Natural killer cell (primary cell): ENCODE data around the gene PIK3R1. TPM values are rescaled to one million over a fixed set of nuclear protein-coding genes. Genes with fewer than 3 reads are reported as not detected.

Experiments used
- ATAC-seq, 3 donors: fragments of 150-1000 bp in 2 of 3; fragments of 200-7000 bp in 1 of 3; cut with Tn5 transposase; 1 replicate in 1 of 3; 2 replicates in 2 of 3; pipeline ENCODE4 v1.10.0; 2021; ENCODE audit warnings: mild to moderate bottlenecking in 2 of 3, moderate library complexity in 2 of 3
- DNase-seq, 2 donors: peaks; one replicate each; pipeline versions ENCODE4 v3.0.0 to v3.0.0-alpha.2; 2013 to 2021; ENCODE audit warnings: mixed read lengths in 1 of 2
- H3K27ac ChIP-seq: one replicate; pipeline ENCODE4 v1.5.1; 2013; ENCODE audit warnings: mild to moderate bottlenecking, low read length
- H3K27me3 ChIP-seq: one replicate; pipeline ENCODE4 v1.6.1; 2013; ENCODE audit warnings: low read length; ENCODE audit not compliant: control insufficient read depth, insufficient read depth
- H3K36me3 ChIP-seq: one replicate; pipeline ENCODE4 v1.6.1; 2013; ENCODE audit warnings: low read length; ENCODE audit not compliant: control insufficient read depth, insufficient read depth
- H3K4me1 ChIP-seq: one replicate; pipeline ENCODE4 v1.6.1; 2013; ENCODE audit warnings: low read length; ENCODE audit not compliant: control insufficient read depth, insufficient read depth
- H3K4me3 ChIP-seq: one replicate; pipeline ENCODE4 v1.5.1; 2013; ENCODE audit warnings: low read length
- H3K9me3 ChIP-seq: one replicate; pipeline ENCODE4 v1.6.1; 2013; ENCODE audit warnings: low read length; ENCODE audit not compliant: control insufficient read depth, insufficient read depth
- H3K27ac Mint-ChIP-seq, 2 donors: one replicate each; pipeline ENCODE4 v1.8.0; 2022; ENCODE audit warnings: mild to moderate bottlenecking in 2 of 2, mixed read lengths in 2 of 2, moderate library complexity in 1 of 2
- H3K27me3 Mint-ChIP-seq, 2 donors: one replicate each; pipeline ENCODE4 v1.8.0; 2022; ENCODE audit warnings: low read depth in 2 of 2, mixed read lengths in 2 of 2
- H3K36me3 Mint-ChIP-seq: one replicate; pipeline ENCODE4 v1.8.0; 2022; ENCODE audit warnings: mixed read lengths
- H3K4me1 Mint-ChIP-seq, 2 donors: one replicate each; pipeline ENCODE4 v1.8.0; 2022; ENCODE audit warnings: mixed read lengths in 2 of 2
- H3K4me3 Mint-ChIP-seq: one replicate; pipeline ENCODE4 v1.8.0; 2022; ENCODE audit warnings: mild to moderate bottlenecking, moderate library complexity, mixed read lengths
- H3K9me3 Mint-ChIP-seq, 2 donors: one replicate each; pipeline ENCODE4 v1.8.0; 2022; ENCODE audit warnings: mixed read lengths in 2 of 2
- WGBS: methylation state at CpG from one replicate; pipeline ENCODE4 v1.1.7; 2013; ENCODE audit warnings: missing lambda C conversion rate; ENCODE audit not compliant: insufficient coverage; 5-methylcytosine and 5-hydroxymethylcytosine counted together
- intact Hi-C: fragments of 100-400 bp; cut with micrococcal nuclease; formaldehyde crosslinking; loops from one replicate; pipeline ENCODE4 v1.14.2; 2022
- total RNA-seq, 4 donors: library from RNA; stranded (reverse); fragments of 120-200 nt in 1 of 4; gene quantifications; one replicate each; pipeline versions ENCODE4 v1.2.3 to v1.2.4, GENCODE V29; 2013 to 2022
- TF ChIP-seq, protein P1 (sequence below): fragments of 200-600 bp; IDR thresholded peaks from one replicate; pipeline ENCODE4 v1.8.0; 2022; ENCODE audit warnings: antibody characterized with exemption

PIK3R1 gene
- total RNA-seq, 3 donors from 2014 or later (not counting 1 experiment from before 2014, with no cell fraction given) = 307 to 365 (median 313) TPM

DNA sequence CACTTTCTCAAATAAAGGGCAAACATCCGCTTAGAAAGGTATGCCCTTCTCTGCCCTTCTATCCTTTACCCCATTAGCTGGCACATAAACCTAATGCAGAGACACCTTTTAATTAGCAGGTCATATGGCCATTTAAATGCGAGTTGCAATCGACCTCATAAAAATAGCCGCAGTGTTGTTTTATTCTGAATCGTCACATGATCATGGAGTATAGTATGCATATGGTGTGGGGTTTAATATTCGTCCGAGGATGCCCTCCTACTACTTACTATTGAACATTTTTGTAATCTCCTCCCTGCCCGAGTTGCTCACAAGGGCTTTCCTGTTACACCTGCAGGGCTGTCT, 72.0 kb downstream of the PIK3R1 start:
- Mint-ChIP-seq H3K9me3 (no peaks in the 10 kb centered on the region), H3K36me3 (peaks cover 14% of the 10 kb centered on the region), H3K27ac (peak overlapping the region; percentile 92), H3K4me1 (peaks cover 87 to 91% of the 10 kb centered on the region in 2 donors), H3K27me3 (no peaks in the 10 kb centered on the region), H3K4me3 (peak overlapping the region; percentile 92)
- Histone ChIP-seq H3K4me1 (peaks cover 31% of the 10 kb centered on the region), H3K27me3 (no peaks in the 10 kb centered on the region), H3K27ac (peak overlapping the region; percentile 88), H3K9me3 (no peaks in the 10 kb centered on the region), H3K36me3 (peaks cover 37% of the 10 kb centered on the region), H3K4me3 (peak overlapping the region; percentile 62)
- intact Hi-C loops = loop anchor here (2.0 to 10.0 kb wide), 3 partner anchors 57 to 719 kb away; no protein-coding TSS in a partner anchor
- TF ChIP-seq, protein P1, sequence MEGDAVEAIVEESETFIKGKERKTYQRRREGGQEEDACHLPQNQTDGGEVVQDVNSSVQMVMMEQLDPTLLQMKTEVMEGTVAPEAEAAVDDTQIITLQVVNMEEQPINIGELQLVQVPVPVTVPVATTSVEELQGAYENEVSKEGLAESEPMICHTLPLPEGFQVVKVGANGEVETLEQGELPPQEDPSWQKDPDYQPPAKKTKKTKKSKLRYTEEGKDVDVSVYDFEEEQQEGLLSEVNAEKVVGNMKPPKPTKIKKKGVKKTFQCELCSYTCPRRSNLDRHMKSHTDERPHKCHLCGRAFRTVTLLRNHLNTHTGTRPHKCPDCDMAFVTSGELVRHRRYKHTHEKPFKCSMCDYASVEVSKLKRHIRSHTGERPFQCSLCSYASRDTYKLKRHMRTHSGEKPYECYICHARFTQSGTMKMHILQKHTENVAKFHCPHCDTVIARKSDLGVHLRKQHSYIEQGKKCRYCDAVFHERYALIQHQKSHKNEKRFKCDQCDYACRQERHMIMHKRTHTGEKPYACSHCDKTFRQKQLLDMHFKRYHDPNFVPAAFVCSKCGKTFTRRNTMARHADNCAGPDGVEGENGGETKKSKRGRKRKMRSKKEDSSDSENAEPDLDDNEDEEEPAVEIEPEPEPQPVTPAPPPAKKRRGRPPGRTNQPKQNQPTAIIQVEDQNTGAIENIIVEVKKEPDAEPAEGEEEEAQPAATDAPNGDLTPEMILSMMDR = no peak
- WGBS = 35% methylated on average over 5 of the region's 8 CpGs
- ATAC-seq (no peak), DNase-seq (no peak)

DNA sequence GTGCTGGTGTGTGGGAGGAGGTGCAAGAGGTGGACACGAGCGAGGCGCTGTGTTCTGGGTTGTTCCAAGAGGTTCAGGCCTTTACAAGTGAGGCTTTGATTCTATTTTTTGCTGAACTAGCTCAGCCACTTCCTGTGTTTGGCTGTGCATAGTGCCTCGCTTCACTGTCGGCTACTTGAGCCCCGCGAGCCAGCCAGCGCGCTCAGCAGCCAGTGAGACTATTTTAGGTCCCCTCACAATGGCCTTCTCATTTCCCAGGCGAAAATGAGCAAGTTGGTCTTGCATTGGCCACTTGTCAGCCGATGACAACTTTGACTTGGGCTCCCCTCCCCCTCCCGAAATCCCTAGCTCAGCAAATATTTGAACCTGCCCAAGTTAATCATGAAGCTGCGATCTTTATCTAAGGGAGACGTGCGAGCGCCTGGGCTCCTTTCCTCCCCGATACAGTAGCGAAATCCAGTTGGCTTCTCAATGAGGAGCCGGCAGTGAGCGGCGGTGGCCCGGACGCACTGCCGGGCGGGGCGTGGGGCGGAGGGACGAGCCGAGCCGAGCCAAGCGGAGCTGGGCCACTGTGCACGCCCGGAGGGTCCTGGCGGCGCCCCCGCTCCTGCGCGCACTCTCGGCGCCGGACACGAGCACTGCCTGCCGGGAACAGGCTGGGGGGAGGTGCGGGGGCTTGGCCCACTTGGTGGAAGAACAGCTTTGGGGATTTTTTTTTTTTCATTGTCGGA, 72.6 kb downstream of the PIK3R1 start:
- Histone ChIP-seq H3K4me1 (peaks cover 31% of the 10 kb centered on the region), H3K36me3 (peaks cover 36% of the 10 kb centered on the region), H3K4me3 (peak overlapping the region; percentile 62), H3K27ac (peak overlapping the region; percentile 88), H3K27me3 (no peaks in the 10 kb centered on the region), H3K9me3 (no peaks in the 10 kb centered on the region)
- intact Hi-C loops = loop anchor here (1.0 to 10.0 kb wide), 5 partner anchors 29 to 719 kb away; no protein-coding TSS in a partner anchor
- Mint-ChIP-seq H3K4me1 (peaks cover 83 to 88% of the 10 kb centered on the region in 2 donors), H3K36me3 (peaks cover 12% of the 10 kb centered on the region), H3K4me3 (peak overlapping the region; percentile 92), H3K9me3 (no peaks in the 10 kb centered on the region), H3K27ac (peak overlapping the region; percentile 92), H3K27me3 (no peaks in the 10 kb centered on the region)
- WGBS = under 1% methylated on average over 45 of the region's 45 CpGs
- TF ChIP-seq, protein P1 = no peak
- DNase-seq (peak; percentile 53 to 72), ATAC-seq (peak; percentile 77 to 86 (median 82))

DNA sequence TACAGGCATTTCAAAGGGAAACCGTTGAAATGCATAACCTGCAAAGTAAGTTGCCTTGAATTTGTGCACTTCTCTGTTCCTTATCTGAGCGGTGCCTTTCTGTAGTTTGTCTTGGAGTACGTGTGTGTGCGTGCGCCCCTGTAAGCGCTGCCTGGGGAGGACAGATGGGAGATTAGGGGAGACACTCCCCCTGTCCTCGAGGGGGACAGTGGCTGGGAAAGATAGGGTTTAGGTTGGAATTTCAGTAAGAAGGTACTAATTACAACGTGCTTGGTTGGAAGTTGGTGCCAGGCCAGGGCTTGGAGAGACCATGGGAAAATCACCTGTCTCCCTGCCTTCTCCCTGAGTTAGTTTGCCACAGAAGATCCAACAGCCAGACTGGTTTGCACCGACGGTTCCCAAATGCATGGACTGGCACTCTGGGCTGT, 73.2 kb downstream of the PIK3R1 start:
- H3K4me3 ChIP-seq = peak overlapping the region; percentile 62
- Mint-ChIP-seq H3K9me3 (no peaks in the 10 kb centered on the region), H3K27ac (peak overlapping the region; percentile 92), H3K27me3 (no peaks in the 10 kb centered on the region), H3K36me3 (peaks cover 12% of the 10 kb centered on the region), H3K4me1 (peaks cover 79 to 83% of the 10 kb centered on the region in 2 donors), H3K4me3 (peak overlapping the region; percentile 92)
- peak in 2 of 3 donors; percentile 6 to 35 for ATAC-seq
- WGBS = 18% methylated on average over 10 of the region's 10 CpGs
- H3K4me1 ChIP-seq = peaks cover 27% of the 10 kb centered on the region
- no peaks in the 10 kb centered on the region for H3K9me3 ChIP-seq
- H3K36me3 ChIP-seq = peaks cover 36% of the 10 kb centered on the region
- H3K27me3 ChIP-seq = no peaks in the 10 kb centered on the region
- intact Hi-C loops = loop anchor here (1.0 to 10.0 kb wide), 4 partner anchors 28 to 674 kb away; no protein-coding TSS in a partner anchor
- TF ChIP-seq, protein P1 = no peak
- peak overlapping the region; percentile 88 for H3K27ac ChIP-seq
- DNase-seq = no peak
